ENCODE results near the gene RHBDF1.

The RHBDF1 gene

GRCh38 chr16:71540-72401 lies 660 bp downstream of the RHBDF1 start:
- DNase-seq, result peak; percentile 49

GRCh38 chr16:71210-71539 lies 1.3 kb downstream of the RHBDF1 start:
- DNase-seq, result no peak

- no peak for DNase-seq
Observed at GRCh38 chr16:69181-69580, 3.2 kb downstream of the RHBDF1 start.

- no peak for DNase-seq
Observed at GRCh38 chr16:67884-68789, 4.3 kb downstream of the RHBDF1 start.

- no peak for DNase-seq
Observed at GRCh38 chr16:67183-67791, 5.1 kb downstream of the RHBDF1 start.

- DNase-seq, result no peak
Observed at GRCh38 chr16:66309-67182, 5.9 kb downstream of the RHBDF1 start.

- DNase-seq, result peak; percentile 30
Observed at GRCh38 chr16:65745-66144, 6.7 kb downstream of the RHBDF1 start.

GRCh38 chr16:64914-65255 lies 7.5 kb downstream of the RHBDF1 start:
- no peak for DNase-seq

GRCh38 chr16:63998-64913 lies 8.2 kb downstream of the RHBDF1 start:
- peak; percentile 39 for DNase-seq

- no peak for DNase-seq
Observed at GRCh38 chr16:63466-63865, 9.0 kb downstream of the RHBDF1 start.

- DNase-seq, result no peak
Observed at GRCh38 chr16:62968-63391, 9.5 kb downstream of the RHBDF1 start.

- DNase-seq, result no peak
Observed at GRCh38 chr16:62283-62967, 10.0 kb downstream of the RHBDF1 start.

- DNase-seq, result no peak
Observed at GRCh38 chr16:61879-62281, 10.6 kb downstream of the RHBDF1 start.

- DNase-seq, result no peak
Observed at GRCh38 chr16:60929-61878, 11.2 kb downstream of the RHBDF1 start.

GRCh38 chr16:60166-60565 lies 12.3 kb downstream of the RHBDF1 start:
- DNase-seq, result no peak

- no peak for DNase-seq
Observed at GRCh38 chr16:59440-60059, 12.9 kb downstream of the RHBDF1 start.

- DNase-seq, result no peak
Observed at GRCh38 chr16:58491-59439, 13.7 kb downstream of the RHBDF1 start.

GRCh38 chr16:57711-58110 lies 14.7 kb downstream of the RHBDF1 start:
- DNase-seq, result no peak
